ENCODE data around the gene NPPB.

DNA sequence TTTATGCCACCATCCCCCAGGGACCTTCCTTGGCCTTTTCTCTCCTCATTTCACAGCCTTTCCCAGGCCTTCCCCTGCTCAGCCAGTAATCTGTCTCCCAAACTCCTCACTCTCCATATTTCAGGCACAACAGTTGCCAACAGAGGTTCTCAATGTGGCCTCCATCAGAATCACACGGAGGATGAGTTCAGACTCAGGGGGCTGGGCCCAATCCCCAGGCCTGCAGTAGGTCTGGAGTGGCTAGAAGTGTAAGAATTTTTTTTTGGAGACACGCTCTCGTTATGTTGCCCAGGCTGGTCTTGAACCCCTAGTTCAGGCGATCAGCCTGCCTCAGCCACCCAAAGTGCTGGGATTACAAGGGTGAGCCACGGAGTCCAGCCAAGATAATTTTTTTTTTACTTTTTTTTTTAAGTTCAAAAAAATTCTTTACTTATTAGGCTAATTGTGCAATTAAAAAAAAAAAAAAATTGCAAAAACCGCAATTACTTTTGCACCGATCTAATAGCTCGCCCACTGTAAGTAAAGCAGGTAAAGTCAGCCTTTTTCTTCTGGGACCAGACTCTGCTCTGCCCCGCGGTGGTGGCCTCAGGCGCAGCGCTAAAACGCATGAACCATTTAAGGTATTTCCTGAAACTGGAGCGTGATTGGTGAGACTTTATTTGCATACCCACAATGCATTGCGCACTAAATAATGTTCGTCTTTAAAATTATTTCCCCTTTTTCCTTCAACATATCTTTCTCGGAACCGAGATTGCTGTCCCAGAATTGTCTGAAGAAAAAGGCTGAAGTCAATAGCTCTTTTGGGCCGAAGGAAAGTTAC is 48.7 kb upstream of the NPPB start:
- TF ChIP-seq, protein P1, sequence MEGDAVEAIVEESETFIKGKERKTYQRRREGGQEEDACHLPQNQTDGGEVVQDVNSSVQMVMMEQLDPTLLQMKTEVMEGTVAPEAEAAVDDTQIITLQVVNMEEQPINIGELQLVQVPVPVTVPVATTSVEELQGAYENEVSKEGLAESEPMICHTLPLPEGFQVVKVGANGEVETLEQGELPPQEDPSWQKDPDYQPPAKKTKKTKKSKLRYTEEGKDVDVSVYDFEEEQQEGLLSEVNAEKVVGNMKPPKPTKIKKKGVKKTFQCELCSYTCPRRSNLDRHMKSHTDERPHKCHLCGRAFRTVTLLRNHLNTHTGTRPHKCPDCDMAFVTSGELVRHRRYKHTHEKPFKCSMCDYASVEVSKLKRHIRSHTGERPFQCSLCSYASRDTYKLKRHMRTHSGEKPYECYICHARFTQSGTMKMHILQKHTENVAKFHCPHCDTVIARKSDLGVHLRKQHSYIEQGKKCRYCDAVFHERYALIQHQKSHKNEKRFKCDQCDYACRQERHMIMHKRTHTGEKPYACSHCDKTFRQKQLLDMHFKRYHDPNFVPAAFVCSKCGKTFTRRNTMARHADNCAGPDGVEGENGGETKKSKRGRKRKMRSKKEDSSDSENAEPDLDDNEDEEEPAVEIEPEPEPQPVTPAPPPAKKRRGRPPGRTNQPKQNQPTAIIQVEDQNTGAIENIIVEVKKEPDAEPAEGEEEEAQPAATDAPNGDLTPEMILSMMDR (IDR thresholded peaks at IDR 0.05) = peak; percentile 67 to 99 (median 95)
- TF ChIP-seq POLR2A (IDR thresholded peaks at IDR 0.05) = no peak
